GM21367 (cell line): ENCODE results near the gene SMDT1.
"Not testable (repeated sequence)": the region's sequence is repeated elsewhere in the genome, so short reads cannot be mapped to it uniquely, and the experiment has no call there.

Experiments used
- ATAC-seq: cut with Tn5 transposase; IDR thresholded peaks from one replicate; pipeline ENCODE4 v1.9.1; 2021; ENCODE audit not compliant: unreplicated experiment

Gene SMDT1

GRCh38 chr22:42108848-42109247 is 29.3 kb downstream of the SMDT1 start:
- ATAC-seq = no peak

- ATAC-seq = no peak
These were observed 32.3 kb downstream of the SMDT1 start for GRCh38 chr22:42111798-42112197.

GRCh38 chr22:42112793-42113192 is 33.3 kb downstream of the SMDT1 start:
- not testable (repeated sequence) for ATAC-seq

GRCh38 chr22:42114721-42115120 is 35.2 kb downstream of the SMDT1 start:
- ATAC-seq = no peak

GRCh38 chr22:42115420-42115830 is 35.9 kb downstream of the SMDT1 start:
- not testable (repeated sequence) for ATAC-seq

GRCh38 chr22:42116848-42117424 is 37.4 kb downstream of the SMDT1 start:
- ATAC-seq = no peak

GRCh38 chr22:42120231-42121021 is 40.9 kb downstream of the SMDT1 start:
- ATAC-seq = not testable (repeated sequence)

GRCh38 chr22:42123529-42123928 is 44.0 kb downstream of the SMDT1 start:
- ATAC-seq = not testable (repeated sequence)

- ATAC-seq = no peak
These were observed 48.1 kb downstream of the SMDT1 start for GRCh38 chr22:42127606-42128005.

GRCh38 chr22:42128007-42128406 is 48.5 kb downstream of the SMDT1 start:
- ATAC-seq = not testable (repeated sequence)

- not testable (repeated sequence) for ATAC-seq
These were observed 49.5 kb downstream of the SMDT1 start for GRCh38 chr22:42128776-42129694.

GRCh38 chr22:42130182-42130581 is 50.7 kb downstream of the SMDT1 start:
- ATAC-seq = not testable (repeated sequence)

- ATAC-seq = not testable (repeated sequence)
These were observed 51.3 kb downstream of the SMDT1 start, which contains the start of gene CYP2D6 for GRCh38 chr22:42130639-42131431. Gene CYP2D6 (minus strand): TSS chr22:42130810. CDS start chr22:42130791, 19 bp downstream.

- ATAC-seq = no peak
These were observed 52.1 kb downstream of the SMDT1 start for GRCh38 chr22:42131562-42131961.

- no peak for ATAC-seq
These were observed 53.0 kb downstream of the SMDT1 start for GRCh38 chr22:42132457-42132856.
